Loucy (cell line): ENCODE measurements around the gene C2orf81.

Experiments
- CTCF ChIP-seq: fragments of 200-600 bp; sonication (generic); conservative IDR thresholded peaks from 2 replicates; pipeline ENCODE4 v1.5.1; 2014; ENCODE audit warnings: mild to moderate bottlenecking, antibody characterized with exemption, low read length
- EZH2phosphoT487 ChIP-seq: fragments of 200-600 bp; IDR thresholded peaks from 2 replicates; pipeline ENCODE4 v1.6.1; 2018; ENCODE audit warnings: antibody characterized with exemption, mild to moderate bottlenecking, moderate library complexity, borderline replicate concordance

GRCh38 chr2:74421221-74421870, at the start of gene C2orf81, which contains the start of gene WDR54:
- no peak for TF ChIP-seq CTCF
- no peak for TF ChIP-seq EZH2phosphoT487
